Measurements from ENCODE around the gene NUDT15.

- no peak for TF ChIP-seq EP300 (IDR thresholded peaks at IDR 0.05)
- no peak for TF ChIP-seq CTCF (IDR thresholded peaks at IDR 0.05)
- TF ChIP-seq POLR2A (IDR thresholded peaks at IDR 0.05): no peak
Measured at GRCh38 chr13:47991859-47992258, 45.7 kb upstream of the NUDT15 start.

Data from tibial nerve (tissue), 4 donors.